Keratinocyte (primary cell): ENCODE measurements around the gene MYBBP1A. TPM values are rescaled to one million over a fixed set of nuclear protein-coding genes. Genes with fewer than 3 reads are reported as not detected.

ENCODE experiments used
- DNase-seq: peaks from one replicate; pipeline ENCODE4 v3.0.0-alpha.2; 2011; ENCODE audit warnings: low read depth, missing footprints, low spot score
- FAIRE-seq: peaks from 2 replicates; lab custom pipeline; 2011; peaks lifted over from hg19 to GRCh38; lab: Jason Lieb, UNC
- H2AFZ ChIP-seq: 2 replicates; pipeline ENCODE4 v1.6.0; 2012; ENCODE audit warnings: low read length, control low read depth, inconsistent platforms; ENCODE audit not compliant: control insufficient read depth
- H3K27ac ChIP-seq: 2 replicates; pipeline ENCODE4 v1.5.1; 2011; ENCODE audit warnings: low read length; ENCODE audit not compliant: control insufficient read depth, insufficient read depth
- H3K27me3 ChIP-seq: 3 replicates; pipeline ENCODE4 v1.6.0; 2011; ENCODE audit warnings: low read length; ENCODE audit not compliant: control insufficient read depth, insufficient read depth; ENCODE audit errors: extremely low read depth
- H3K36me3 ChIP-seq, 2 experiments: 2 replicates in 1 of 2; 3 replicates in 1 of 2; pipeline ENCODE4 v1.5.1; 2011; ENCODE audit warnings: low read length in 2 of 2, mild to moderate bottlenecking in 1 of 2; ENCODE audit not compliant: control insufficient read depth in 2 of 2, insufficient read depth in 2 of 2; ENCODE audit errors: extremely low read depth in 1 of 2
- H3K4me1 ChIP-seq: 3 replicates; pipeline ENCODE4 v1.5.1; 2011; ENCODE audit warnings: low read length; ENCODE audit not compliant: control insufficient read depth, insufficient read depth; ENCODE audit errors: extremely low read depth
- H3K4me2 ChIP-seq: 3 replicates; pipeline ENCODE4 v1.6.0; 2011; ENCODE audit warnings: low read depth, low read length; ENCODE audit not compliant: control insufficient read depth, insufficient read depth; ENCODE audit errors: extremely low read depth
- H3K4me3 ChIP-seq, 3 experiments: fragments of 200-600 bp in 1 of 3; sonication (generic) in 1 of 3; 2 replicates in 2 of 3; 3 replicates in 1 of 3; pipeline ENCODE4 v1.5.1; 2011 to 2016; ENCODE audit warnings: low read length in 3 of 3, mild to moderate bottlenecking in 3 of 3, control low read depth in 2 of 3, inconsistent platforms in 1 of 3, low read depth in 1 of 3, mixed read lengths in 1 of 3, mixed run types in 1 of 3, moderate library complexity in 1 of 3; ENCODE audit not compliant: control insufficient read depth in 2 of 3, insufficient read depth in 2 of 3; ENCODE audit errors: extremely low read depth in 1 of 3
- H3K79me2 ChIP-seq: 2 replicates; pipeline ENCODE4 v1.6.0; 2012; ENCODE audit warnings: low read length; ENCODE audit not compliant: control insufficient read depth, insufficient read depth
- H3K9ac ChIP-seq: 3 replicates; pipeline ENCODE4 v1.6.0; 2011; ENCODE audit warnings: low read length; ENCODE audit not compliant: control insufficient read depth, insufficient read depth; ENCODE audit errors: extremely low read depth
- H3K9me1 ChIP-seq: 3 replicates; pipeline ENCODE4 v1.6.0; 2011; ENCODE audit warnings: low read length; ENCODE audit not compliant: control insufficient read depth, insufficient read depth; ENCODE audit errors: extremely low read depth
- H3K9me3 ChIP-seq: 2 replicates; pipeline ENCODE4 v1.5.1; 2012; ENCODE audit warnings: low read depth, low read length; ENCODE audit not compliant: control insufficient read depth
- H4K20me1 ChIP-seq: 3 replicates; pipeline ENCODE4 v1.6.0; 2011; ENCODE audit warnings: low read length; ENCODE audit not compliant: control insufficient read depth, insufficient read depth; ENCODE audit errors: extremely low read depth
- CTCF ChIP-seq, 3 experiments: IDR thresholded peaks in 1 of 3; conservative IDR thresholded peaks in 1 of 3; optimal IDR thresholded peaks in 1 of 3; 2 replicates in 2 of 3; 3 replicates in 1 of 3; pipeline versions ENCODE3 to v1.5.1; 2011; ENCODE audit warnings: low read length in 3 of 3, mild to moderate bottlenecking in 3 of 3, moderate library complexity in 2 of 3, control low read depth in 1 of 3, inconsistent platforms in 1 of 3; ENCODE audit not compliant: insufficient read depth in 2 of 3; ENCODE audit errors: extremely low read depth in 1 of 3
- EZH2 ChIP-seq: IDR thresholded peaks from one replicate; pipeline ENCODE4 v1.6.1; 2012; ENCODE audit warnings: inconsistent platforms, mild to moderate bottlenecking, low read length, moderate library complexity
- dilution Hi-C: fragments of 300-500 bp; cut with MboI; formaldehyde crosslinking; loops from one replicate; pipeline ENCODE4 v1.7.0; 2020; ENCODE audit warnings: low sequenced_read_pairs; ENCODE audit not compliant: extremely low pct_ligation_motif_present
- polyA plus RNA-seq, 5 experiments: library from polyadenylated mRNA; depleted of rRNA in 3 of 5; stranded (reverse) in 3 of 5; stranded (forward) in 1 of 5; unstranded in 1 of 5; fragments of >200 nt; gene quantifications; 1 replicate in 1 of 5; 2 replicates in 3 of 5; 3 replicates in 1 of 5; pipeline versions ENCODE4 v1.2.1 to v1.2.3, GENCODE V29; 2011 to 2012; ENCODE audit warnings: missing spikeins in 2 of 5, low read depth in 1 of 5, low replicate concordance in 1 of 5

Gene MYBBP1A
- polyA plus RNA-seq, 1 donor (not counting 4 experiments of a cell fraction or from before 2014, with no cell fraction given): 20.5 TPM

GRCh38 chr17:4529533-4530152 is 25.5 kb downstream of the MYBBP1A start:
- H3K4me1 ChIP-seq: no peaks in the 10 kb centered on the region
- H3K27me3 ChIP-seq: peaks cover 33% of the 10 kb centered on the region
- FAIRE-seq: no peak
- no peaks in the 10 kb centered on the region for H3K36me3 ChIP-seq
- no peaks in the 10 kb centered on the region for H3K9me1 ChIP-seq
- H4K20me1 ChIP-seq: no peaks in the 10 kb centered on the region
- dilution Hi-C loops: no loop called here
- H3K9ac ChIP-seq: no peak overlapping the region
- no peak overlapping the region for H3K27ac ChIP-seq
- no peak overlapping the region for H3K4me2 ChIP-seq
- H3K4me3 ChIP-seq: no peak overlapping the region
- DNase-seq: no peak
- no peak overlapping the region for H2AFZ ChIP-seq
- TF ChIP-seq CTCF (optimal IDR thresholded peaks at IDR 0.05 in 1 of 3, IDR thresholded peaks at IDR 0.05 in 1 of 3, conservative IDR thresholded peaks at IDR 0.05 in 1 of 3; ENCODE audit: extremely low read depth in 1 of 3, insufficient read depth in 2 of 3, low read length in 3 of 3) (no peak), EZH2 (no peak)
- H3K9me3 ChIP-seq: no peaks in the 10 kb centered on the region
- no peaks in the 10 kb centered on the region for H3K79me2 ChIP-seq

- TF ChIP-seq EZH2: no peak
- no peak for TF ChIP-seq CTCF (optimal IDR thresholded peaks at IDR 0.05 in 1 of 3, IDR thresholded peaks at IDR 0.05 in 1 of 3, conservative IDR thresholded peaks at IDR 0.05 in 1 of 3; ENCODE audit: extremely low read depth in 1 of 3, insufficient read depth in 2 of 3, low read length in 3 of 3)
- Histone ChIP-seq H3K9me3 (no peaks in the 10 kb centered on the region), H3K4me1 (no peaks in the 10 kb centered on the region), H3K36me3 (no peaks in the 10 kb centered on the region), H3K27me3 (peaks cover 25% of the 10 kb centered on the region), H2AFZ (no peak overlapping the region), H3K79me2 (no peaks in the 10 kb centered on the region), H3K9me1 (no peaks in the 10 kb centered on the region), H3K9ac (no peak overlapping the region), H4K20me1 (no peaks in the 10 kb centered on the region), H3K4me2 (no peak overlapping the region), H3K27ac (no peak overlapping the region), H3K4me3 (no peak overlapping the region)
- dilution Hi-C loops: no loop called here
- FAIRE-seq (no peak), DNase-seq (no peak)
Observed at GRCh38 chr17:4527566-4528125, 27.5 kb downstream of the MYBBP1A start.
